ENCODE measurements around the gene NAE1.
"Not testable (repeated sequence)": the region's sequence is repeated elsewhere in the genome, so short reads cannot be mapped to it uniquely, and the experiment has no call there.

The NAE1 gene

DNA sequence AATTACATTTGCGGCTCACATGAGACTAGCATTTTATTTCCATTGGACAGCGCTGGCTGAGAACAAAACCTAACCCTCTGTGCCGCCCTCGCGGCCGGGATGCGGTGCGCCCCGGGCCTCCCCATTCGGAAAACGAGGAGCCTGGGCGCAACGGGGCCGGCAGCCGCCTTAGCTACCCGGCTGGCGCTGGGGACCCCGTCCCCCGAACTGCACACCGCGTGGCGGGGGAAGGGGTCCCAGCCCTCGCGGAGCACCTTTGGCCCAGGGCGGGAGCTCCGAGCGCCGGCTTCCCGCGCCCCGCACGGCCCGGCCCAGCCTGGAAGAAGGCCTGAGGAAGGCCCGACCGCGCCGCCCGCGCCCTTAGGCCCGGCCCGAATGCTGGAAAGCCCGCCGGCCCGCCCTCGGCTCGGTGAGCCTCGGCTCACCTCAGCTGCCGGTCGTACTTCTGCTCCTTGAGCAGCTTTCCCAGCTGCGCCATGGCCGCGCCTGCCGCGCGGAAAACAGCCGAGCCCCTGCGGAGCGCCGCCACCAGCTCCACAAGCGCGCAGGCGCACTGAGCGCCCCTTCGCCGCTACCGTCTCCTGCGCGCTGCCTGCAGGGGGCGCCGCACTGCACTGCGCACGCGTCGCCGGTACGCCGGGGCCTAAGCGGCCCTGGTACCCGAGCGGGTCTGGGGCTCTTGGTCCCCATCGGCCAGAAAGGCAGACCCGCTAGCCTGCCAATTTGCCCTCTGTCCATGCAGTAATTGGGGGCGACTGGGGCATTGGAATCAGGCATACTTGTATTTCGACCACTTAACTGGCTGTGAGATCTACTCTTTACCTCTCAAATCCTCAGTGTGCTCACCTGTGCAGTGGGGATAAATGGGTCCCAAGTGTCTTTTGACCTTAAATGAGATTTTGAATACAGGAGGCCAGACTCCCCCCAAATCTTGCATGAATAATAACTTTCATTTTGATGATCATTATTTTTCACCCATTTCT, at the start of gene NAE1:
TSS of gene NAE1 (minus strand) at position 555 of the 983 bp plus-strand sequence. CDS start at position 478, 77 bp downstream.
- peak; percentile 81 for DNase-seq (ENCODE audit: low read depth)

DNA sequence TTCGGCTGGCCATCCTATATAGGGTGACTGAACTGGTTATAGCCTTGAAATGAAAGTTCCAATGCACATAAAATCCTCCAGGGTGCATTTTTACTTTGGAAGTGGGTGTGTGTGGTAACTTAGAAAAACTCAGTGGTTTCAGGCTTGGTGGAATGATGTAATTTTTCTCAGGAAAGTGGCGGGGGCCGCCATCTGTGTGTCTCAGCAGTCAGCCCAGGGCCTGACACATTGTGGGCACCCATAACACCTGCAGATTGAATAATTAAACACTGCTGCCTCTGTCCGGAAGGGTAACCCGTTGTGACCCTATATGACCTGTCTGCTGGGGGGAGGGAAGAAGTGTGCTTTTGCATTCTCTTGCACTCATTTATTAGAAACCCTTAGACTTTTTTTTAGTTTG, 47.3 kb upstream of the NAE1 start:
- DNase-seq (ENCODE audit: low read depth), result peak; percentile 25

DNA sequence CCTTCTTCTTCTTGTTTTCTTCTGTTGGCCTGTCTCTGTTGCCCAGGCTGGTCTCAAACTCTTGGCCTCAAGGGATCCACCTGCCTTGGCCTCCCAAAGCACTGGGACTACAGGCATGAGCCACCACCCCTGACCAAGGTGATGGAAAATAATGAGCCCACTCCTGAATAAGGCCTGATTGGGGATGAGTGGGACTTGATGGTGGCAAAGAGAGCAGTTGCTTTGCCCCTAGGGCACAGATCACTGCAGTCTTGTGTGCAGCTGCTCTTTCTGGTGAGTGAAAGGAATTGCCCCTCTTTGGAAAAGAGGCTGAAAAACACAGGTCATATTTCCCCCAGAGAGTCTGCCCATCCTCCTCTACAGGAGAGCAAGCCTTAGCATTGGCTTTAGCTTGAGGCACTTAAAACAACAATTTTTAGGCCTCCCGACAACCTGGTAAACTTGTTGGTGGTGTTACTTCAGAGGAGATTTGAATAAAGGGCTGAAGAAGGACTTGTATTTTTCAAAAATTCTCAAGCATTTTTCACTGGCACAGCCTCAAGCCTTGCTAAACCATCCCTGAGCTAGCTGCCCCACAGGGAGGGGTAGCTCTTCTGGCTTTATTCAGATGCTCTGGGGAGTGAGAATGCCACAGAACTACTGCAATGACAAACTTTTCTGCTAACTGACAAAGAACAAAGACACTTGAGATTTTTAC, 43.5 kb upstream of the NAE1 start:
- no peak for DNase-seq (ENCODE audit: low read depth)

DNA sequence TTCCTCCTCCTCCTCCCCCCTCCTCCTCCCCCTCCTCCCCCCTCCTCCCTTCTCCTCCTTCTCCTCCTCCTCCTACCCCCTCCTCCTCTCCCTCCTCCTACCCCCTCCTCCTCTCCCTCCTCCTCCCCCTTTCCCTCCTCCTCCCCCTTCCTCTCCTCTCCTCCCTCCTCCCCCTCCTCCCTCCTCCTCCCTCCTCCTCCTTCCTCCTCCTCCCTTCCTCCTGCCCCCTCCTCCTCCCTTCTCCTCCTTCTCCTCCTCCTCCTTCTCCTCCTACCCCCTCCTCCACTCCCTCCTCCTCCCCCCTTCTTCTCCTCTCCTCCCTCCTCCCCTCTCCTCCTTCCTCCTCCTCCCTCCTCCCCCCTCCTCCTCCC, 42.9 kb upstream of the NAE1 start:
- DNase-seq (ENCODE audit: low read depth), result no peak

DNA sequence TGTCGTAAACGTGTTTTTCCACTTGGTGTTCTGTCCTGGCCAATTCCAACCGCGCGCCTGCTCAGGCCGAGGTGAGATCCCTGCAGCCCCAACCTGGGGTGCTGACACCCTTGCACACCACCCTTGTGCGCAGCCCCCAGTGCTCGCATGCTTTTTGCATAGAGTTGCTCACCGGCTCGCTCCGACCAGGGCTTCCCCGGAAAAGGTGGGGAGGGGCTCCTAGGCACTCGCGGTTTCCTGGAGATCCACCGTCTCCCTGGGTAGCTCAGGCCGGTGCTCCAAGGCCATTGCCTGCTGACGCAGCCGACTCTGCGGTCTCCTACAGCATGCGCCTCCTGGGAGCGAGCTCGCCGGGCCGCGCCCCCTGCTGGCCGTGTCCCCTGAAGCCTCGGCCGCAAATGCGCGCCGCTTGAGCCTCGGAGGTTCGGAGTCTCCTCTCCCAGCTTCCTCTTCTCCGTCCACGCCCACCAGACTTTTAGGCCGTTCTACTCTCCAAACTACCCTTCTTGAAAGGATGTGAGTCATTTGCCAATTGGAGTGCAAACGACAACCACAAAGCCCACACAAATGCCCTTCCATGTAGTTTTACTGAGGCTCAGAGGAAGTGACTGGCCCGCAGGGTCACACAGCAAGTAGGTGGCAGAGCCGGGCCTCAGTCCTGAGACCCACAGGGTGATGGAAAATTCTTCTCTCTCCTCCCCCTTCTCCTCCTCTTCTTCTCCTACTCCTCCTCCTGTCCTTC, 42.3 kb upstream of the NAE1 start:
- DNase-seq (ENCODE audit: low read depth), result peak; percentile 84

DNA sequence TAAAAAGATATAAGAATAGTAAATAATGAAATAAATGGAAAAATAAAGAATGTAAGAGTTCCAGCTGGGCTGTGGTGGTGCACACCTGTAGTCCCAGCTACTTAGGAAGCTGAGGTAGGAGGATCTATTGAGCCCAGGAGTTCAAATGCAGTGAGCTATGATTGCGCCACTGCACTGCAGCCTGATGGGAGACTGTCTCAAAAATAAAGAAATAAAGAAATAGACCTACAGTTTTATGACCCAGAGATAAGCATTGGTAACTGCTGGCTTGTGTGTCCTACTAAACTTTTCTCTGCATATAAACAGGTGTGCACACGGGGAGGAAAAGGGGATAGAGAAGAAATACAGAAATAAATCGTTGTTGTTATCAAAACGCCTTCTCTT, 41.8 kb upstream of the NAE1 start:
- DNase-seq (ENCODE audit: low read depth), result no peak

DNA sequence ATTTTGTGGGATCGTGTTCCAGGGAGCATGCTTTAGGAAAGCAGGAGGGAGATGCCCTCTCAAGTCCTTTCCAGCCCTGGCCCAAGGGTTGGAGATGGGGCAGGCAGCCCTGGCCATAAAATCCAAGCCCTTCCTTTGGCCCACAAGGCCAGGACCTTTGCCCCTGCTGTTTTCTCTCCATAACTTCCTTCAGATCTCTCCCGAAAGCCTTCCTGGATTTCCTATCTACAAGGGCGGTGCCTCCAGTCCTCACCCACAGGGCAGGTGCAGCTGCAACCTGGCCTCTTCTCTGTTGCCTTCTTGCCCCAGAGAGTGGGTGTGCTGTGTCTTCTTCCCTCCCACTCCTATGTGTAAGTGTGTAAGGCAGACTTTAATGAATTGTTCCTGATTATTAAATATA, 41.1 kb upstream of the NAE1 start:
- DNase-seq (ENCODE audit: low read depth), result no peak

DNA sequence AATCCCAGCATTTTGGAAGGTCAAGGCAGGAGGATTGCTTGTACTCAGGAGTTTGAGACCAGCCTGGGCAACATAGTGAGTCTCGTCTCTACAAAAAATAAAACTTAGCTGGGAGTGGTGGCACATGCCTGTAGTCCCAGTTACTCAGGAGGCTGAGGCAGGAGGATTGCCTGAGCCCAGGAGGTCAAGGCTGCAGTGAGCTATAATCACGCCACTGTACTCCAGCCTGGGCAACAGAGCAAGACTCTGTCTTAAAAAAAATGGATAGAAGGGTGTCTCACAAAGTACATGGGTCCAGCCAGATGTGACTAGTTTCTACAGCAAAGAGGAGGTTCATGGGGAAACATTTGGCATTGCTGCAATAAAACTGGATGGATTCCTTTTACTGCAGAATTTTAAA, 40.6 kb upstream of the NAE1 start:
- DNase-seq (ENCODE audit: low read depth), result not testable (repeated sequence)

DNA sequence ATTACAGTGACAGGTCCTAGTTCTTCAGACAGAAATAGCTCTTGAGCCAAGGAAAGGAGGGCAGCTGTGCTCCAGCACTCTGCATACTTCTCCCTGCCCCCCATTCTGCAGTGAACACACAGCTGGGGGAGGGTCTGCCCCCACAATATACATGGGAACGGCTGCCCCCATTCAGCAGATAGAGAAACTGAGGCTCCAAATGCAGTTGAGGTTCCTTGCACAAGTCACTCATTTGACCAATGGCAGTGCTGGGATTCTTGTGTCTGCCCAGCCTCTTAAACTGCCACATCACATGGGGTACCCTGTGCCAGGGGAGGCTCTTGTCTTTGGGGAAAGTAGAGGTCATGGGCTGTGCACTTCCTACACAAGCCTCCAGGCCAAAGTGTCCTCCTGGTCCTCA, 38.6 kb upstream of the NAE1 start:
- no peak for DNase-seq (ENCODE audit: low read depth)

DNA sequence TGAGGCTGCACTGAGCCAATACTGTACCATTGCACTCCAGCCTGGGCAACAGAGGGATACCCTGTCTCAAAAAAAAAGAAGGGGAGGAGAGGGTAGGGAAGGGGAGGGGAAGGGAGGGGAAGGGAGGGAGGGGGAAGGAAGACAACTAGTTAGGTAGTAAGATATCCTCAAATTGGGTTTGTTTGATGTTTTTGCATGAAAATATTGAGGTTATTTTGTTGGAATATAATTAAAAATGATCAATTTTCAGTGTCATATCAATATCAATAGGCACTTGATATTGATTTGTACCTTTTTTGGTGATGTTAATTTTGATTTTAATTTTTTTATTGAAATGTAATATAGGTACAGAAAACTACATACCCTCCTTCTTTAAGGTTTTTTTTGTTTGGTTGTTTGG, 32.9 kb upstream of the NAE1 start:
- no peak for DNase-seq (ENCODE audit: low read depth)

DNA sequence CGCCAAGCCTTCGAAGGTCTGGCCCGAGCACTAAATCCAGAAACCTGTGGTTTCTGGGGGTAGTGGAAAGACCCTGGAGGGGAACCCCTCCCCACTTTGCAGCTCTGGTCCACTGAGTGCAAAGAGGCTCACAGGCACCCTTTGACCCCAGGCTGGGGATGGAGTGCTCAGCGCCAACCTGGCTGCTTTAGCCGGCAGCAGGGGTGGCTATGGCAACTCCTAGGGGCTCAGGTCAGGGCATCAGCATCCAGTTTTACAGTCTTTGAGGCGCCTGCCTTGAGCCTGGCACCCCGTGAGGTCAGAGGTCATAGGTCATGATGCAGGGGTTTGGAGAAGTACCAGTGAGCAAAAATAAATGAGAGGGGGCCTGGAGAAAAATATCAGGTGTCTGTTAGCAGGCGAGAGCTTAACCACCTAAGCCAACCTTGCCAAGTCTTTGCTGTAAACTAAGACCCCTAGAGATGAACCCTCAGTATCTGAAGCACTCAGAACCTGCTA, 31.3 kb upstream of the NAE1 start:
- DNase-seq (ENCODE audit: low read depth), result no peak

DNA sequence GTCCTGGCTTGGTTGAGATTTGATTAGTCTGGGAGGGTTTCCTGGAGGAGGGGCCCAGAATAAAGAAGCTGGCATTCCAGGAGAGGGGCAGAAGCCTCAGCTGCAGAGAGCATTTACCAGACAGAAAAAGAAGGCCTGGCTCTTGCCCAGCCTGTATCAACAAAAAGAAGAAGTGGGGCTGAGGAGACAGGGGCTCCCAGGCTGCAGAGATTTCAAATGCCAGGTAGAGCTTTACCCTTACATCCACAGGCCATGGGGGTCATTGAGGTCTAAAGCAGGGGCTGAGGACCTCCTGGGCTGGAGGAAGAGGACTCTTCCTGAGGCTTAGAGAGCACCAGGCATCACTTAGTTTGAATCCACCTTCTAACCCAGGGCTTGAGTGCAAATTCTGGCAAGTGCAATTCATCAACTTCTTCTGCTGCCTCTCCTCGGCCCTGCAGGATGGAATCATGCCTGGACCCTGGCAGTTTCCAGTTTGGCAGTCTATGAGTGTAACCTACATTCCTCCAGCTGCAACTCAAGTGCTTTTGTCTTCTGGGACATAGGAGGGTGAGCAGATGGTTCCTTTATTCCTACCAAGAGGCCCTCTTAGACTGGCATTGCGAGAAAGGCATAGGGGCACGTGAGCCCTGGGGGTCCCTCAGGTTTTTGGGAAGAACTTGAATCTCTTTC, 28.8 kb upstream of the NAE1 start:
- DNase-seq (ENCODE audit: low read depth), result no peak

DNA sequence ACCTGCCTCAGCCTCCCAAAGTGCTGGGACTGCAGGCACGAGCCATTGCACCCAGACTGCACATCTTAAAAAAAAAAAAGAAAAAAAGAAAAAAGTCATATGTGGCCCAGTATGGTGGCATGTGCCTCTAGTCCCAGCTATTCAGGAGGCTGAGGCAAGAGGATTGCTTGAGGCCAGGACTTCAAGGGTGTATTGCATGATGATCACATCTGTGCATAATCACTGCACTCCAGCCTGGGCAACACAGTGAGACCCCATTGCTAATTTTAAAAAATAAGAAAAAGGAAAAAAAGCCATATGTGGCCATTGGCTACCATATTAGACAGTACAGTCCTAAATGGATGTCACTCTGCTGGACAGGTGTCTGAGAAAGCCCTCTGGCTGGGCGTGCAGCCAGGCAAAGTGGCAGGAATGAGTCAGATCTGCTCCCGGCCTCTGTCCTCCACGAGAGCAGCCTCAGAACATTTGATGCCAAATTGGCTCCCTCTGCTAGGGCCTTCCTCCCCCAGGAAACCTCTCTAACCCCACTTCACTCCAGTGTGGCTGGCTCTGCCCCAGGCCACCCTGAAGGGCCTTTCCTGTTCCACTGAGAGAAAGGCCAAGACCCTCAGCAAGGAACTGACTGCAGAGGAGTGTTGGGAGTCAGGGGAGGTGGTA, 28.1 kb upstream of the NAE1 start:
- DNase-seq (ENCODE audit: low read depth), result no peak

DNA sequence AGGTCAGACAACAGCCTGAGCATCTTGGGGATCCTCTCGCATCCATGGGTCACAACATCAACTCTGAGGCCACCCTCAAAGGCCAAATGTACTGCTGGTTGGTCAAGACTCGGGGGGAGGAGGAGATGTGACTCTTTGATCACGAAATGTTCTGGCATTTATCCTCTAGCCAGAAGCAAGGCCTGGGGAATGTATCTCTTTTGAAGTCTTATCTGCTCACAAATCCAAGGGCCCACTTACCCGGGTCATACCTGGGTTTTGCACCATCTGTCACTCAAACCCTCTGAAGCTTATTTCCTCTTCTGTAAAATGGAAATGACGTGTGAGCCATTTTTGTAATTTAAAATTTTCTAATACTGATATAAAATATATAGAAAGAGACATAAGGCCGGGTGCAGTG, 26.7 kb upstream of the NAE1 start:
- no peak for DNase-seq (ENCODE audit: low read depth)

DNA sequence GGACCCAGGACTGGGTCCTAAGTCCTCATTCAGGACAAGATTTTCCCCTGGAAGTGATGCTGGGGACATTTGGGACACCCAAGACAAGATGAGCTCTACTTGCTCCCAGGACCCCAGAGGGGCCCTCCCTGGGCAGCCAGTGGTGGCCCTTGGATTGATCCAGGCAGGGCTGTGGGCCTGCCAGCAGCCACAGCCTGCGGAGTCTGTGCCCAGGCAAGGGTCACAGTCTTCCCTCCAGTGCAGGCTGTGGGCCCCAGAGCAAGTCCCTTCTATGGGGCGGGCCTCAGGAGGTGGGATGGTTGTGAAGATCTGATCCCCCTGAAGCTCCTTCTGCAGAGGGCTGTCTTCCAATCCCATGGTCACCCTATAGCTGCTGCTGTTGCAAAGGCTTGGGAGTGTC, 26.0 kb upstream of the NAE1 start:
- DNase-seq (ENCODE audit: low read depth), result no peak

DNA sequence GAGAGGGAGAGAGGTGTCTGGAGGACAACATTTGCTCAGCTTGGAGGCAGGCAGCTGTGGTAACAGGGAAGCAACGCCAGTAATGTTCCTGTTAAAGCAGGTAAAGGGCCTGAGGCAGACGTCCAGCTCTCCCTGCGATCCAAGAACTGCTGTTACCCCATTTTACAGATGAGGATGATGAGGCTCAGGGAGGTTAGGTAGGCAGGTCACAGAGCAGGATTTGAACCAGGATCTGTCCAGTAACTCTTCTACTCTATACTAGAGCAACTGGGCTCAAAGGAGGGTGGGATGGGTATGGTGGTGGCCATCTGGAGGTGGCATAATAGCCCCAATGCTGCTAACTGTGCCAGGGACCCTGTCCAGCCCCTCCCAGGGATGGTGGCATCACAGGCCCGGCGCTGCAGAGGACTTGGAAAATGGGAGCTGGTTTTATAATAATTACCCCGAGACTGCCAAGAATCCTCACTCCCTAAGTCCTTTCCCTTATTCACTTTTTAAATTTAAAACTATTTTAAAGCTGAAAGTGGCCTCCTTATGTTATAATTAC, 25.5 kb upstream of the NAE1 start:
- DNase-seq (ENCODE audit: low read depth), result no peak

DNA sequence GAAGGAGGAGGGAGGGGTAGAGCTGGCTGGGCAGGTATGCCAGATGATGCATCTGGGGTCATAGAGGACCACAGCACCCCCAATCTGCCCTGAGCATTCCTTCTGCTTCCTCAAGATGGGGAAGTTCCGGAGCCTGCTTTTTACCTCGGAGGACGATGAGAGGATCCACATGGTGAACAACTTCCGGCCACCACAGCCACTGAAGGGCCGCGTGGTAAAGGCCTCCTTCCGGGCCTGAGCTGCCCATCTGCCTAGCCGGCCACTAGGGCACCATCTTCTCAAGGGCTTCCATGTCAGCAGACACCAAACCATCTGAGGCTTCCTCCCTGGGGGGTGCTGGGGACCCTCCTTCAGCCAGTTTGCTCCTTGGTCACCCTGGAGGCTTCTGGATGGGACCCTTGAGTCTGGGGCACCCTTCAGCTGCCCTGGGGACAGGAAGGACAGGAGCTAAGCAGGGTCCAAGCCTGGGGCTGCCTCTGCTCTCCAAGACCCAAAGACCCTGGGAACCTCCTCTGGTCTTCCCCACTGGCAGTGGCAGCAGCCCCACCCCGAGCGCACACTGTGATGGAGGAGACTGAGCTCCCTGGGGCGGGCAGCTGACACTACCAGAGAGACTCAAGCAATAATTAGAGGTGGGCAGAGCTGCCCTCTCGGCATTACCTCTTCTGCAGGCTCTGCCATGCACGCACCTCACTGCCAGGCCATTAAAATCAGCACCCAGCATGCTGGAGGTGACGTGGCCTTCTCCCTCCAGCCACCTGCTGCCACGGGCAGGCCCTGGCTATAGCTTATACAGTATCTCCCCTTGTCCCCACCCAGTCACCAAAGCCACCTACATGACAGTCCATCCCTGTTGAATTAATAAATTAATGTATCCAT, 22.7 kb upstream of the NAE1 start:
- no peak for DNase-seq (ENCODE audit: low read depth)

DNA sequence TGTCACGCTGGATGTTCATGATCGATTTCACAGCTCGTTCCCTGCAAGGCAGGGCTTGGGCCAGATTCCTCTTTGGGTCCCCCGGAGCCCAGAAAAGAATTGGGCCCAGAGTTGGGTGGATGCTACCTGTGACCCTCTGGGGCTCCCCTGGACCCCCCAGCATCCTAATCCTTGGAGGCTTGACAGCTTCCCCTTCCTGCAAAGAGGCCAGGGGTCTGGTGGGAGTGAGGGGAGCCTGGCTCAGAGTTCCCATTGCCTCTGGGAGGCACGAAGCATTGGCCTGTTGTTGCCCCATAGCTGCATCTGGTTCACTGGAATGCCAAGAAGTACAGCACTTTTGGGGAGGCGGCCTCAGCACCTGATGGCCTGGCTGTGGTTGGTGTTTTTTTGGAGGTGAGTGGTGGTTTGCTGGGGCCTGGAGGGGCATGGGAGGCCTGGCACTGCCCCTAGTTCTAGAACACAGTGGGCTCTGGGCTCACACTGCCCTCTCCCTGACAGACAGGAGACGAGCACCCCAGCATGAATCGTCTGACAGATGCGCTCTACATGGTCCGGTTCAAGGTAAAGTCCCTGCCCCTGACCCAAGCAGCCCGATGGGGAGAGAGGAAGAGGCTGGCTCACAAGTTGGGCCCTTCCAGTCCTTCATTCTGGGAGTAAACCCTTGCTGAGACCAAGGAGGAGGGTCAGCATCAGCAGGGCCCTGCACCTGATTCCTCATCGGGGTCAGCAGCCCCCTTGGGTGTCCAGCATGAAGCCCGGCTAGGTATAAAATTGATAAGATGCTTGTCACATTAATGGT, 20.6 kb upstream of the NAE1 start:
- no peak for DNase-seq (ENCODE audit: low read depth)

DNA sequence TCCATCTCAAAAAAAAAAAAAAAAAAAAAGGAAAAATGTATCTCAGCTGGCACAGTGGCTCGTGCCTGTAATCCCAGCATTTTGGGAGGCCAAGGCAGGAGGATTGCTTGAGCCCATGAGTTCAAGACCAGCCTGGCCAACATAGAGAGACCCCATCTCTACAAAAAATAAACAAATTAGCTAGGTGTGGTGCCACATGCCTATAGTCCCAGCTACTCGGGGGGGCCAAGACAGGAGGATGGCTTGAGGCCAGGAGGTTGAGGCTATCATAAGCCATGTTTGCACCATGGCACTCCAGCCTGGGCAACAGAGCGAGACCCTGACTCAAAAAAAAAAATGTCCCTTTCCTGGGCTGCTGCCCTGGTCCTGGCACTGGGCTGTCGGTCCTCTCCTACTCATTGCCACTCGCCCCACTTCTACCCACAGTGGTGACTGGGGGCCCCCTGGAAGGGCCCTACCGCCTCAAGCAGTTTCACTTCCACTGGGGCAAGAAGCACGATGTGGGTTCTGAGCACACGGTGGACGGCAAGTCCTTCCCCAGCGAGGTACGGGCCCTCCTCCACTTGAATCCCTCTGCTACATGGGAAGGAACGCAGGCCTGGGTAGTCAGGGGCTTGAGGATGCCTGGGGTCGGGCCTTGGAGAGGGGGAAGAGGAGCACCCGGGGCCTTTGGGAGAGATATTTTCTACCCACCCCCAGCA, 19.5 kb upstream of the NAE1 start:
- DNase-seq (ENCODE audit: low read depth), result no peak

All from activated gamma-delta T cell treated with anti-CD3 and anti-CD28 coated beads, Interleukin-2, amount 50 U/mL, for 16 hours (primary cell).